HG03045 (cell line): Measurements from ENCODE around the gene MYH7.

Source experiments
- ATAC-seq: cut with Tn5 transposase; IDR thresholded peaks from one replicate; pipeline ENCODE4 v1.9.1; 2021; ENCODE audit warnings: mild to moderate bottlenecking, moderate library complexity; ENCODE audit not compliant: unreplicated experiment

Gene MYH7

DNA sequence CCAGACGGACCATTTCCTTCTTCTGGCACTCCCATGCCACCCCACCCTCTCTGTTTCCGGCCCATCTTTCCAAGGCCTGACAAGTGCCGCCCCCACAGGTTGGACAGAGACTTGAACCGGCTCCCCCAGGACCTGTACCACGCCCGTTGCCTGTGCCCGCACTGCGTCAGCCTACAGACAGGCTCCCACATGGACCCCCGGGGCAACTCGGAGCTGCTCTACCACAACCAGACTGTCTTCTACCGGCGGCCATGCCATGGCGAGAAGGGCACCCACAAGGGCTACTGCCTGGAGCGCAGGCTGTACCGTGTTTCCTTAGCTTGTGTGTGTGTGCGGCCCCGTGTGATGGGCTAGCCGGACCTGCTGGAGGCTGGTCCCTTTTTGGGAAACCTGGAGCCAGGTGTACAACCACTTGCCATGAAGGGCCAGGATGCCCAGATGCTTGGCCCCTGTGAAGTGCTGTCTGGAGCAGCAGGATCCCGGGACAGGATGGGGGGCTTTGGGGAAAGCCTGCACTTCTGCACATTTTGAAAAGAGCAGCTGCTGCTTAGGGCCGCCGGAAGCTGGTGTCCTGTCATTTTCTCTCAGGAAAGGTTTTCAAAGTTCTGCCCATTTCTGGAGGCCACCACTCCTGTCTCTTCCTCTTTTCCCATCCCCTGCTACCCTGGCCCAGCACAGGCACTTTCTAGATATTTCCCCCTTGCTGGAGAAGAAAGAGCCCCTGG, 59.8 kb downstream of the MYH7 start:
- no peak for ATAC-seq

DNA sequence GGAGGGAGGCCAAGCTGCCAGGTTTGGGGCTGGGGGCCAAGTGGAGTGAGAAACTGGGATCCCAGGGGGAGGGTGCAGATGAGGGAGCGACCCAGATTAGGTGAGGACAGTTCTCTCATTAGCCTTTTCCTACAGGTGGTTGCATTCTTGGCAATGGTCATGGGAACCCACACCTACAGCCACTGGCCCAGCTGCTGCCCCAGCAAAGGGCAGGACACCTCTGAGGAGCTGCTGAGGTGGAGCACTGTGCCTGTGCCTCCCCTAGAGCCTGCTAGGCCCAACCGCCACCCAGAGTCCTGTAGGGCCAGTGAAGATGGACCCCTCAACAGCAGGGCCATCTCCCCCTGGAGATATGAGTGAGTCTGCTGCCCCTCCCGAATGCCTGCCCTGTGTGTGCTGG, 62.4 kb downstream of the MYH7 start:
- no peak for ATAC-seq

GRCh38 chr14:23372509-23372908, 63.0 kb downstream of the MYH7 start, which contains the start of gene IL25:
Gene IL25, plus strand, starts transcription at chr14:23372809.
- ATAC-seq, result no peak

DNA sequence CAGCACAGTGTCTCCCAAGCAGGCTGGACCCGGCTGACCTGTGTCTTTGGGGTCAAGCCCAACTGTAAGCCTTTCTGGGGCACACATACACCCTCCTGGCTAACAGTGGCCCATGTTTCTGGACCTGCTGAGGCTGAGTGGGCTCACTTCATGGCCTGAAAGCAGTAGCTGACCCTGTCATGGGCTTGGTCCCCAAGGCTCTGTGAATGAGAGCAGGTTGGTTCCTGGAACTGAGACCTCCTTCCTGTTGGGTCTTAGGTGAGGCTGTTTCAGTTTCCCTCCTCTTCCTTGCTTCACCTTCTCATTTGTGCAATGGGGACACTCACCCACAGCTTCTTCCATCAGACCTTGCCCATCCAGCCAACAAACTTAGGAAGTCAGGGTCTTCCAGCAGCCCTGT, 63.6 kb downstream of the MYH7 start:
- no peak for ATAC-seq

GRCh38 chr14:23370221-23370620, 65.2 kb downstream of the MYH7 start:
- ATAC-seq, result no peak

GRCh38 chr14:23366426-23366921, 69.0 kb downstream of the MYH7 start:
- no peak for ATAC-seq

- no peak for ATAC-seq
These were observed 69.6 kb downstream of the MYH7 start for GRCh38 chr14:23365732-23366425.

GRCh38 chr14:23365036-23365731, 70.3 kb downstream of the MYH7 start, which contains the start of gene EFS:
Gene EFS, minus strand, starts transcription at chr14:23365172. Its CDS starts 147 bp downstream, at chr14:23365025.
- ATAC-seq, result no peak

DNA sequence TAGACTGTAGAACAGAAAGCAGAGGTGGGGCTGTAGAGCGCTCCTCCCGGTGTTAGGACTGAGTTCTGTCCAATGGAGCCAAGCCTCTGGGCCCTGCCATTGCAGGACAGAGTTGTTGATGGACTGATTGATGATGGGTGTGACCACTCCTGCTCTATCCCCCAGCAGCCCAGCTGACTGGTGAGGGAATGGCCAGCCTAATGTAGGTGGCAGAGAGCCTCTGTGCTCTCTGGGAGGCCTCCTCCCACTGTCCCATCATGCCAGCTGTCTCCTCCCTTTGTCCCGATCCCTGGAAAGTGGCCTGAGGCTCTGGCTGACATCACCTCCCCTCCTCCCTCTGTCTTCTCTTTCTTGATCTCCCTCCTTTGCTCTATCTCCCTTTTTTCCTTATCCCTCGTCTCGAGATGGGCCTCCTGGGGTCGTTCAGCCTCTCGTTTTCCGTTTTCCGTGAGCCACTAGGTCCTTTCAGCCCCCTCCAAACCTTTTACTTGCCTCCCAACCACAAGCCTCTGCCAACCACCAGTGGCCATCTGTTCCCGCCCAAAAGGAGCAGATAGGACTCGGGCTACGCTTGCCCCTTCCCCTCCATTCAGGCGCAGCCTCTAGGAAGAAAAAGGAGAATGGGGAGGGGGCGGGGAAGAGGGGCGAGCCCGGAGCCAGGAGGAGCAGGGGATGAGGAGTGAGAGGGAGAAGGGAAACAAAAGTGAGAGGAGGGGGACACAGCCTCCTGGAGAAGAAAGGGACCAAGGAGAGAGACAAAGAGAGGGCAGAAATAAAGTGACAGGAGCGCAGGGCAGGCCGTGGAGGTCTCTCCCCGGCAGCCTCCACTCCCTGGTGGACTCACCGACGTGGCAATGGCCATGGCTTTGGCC, 71.1 kb downstream of the MYH7 start:
- ATAC-seq, result no peak
